ENCODE measurements around the gene TRIM15. TPM values are rescaled to one million over a fixed set of nuclear protein-coding genes. Genes with fewer than 3 reads are reported as not detected.

The TRIM15 gene
- total RNA-seq, 1 experiment from 2014 or later = 0.20 TPM

GRCh38 chr6:30178837-30179236 lies 15.5 kb downstream of the TRIM15 start:
- TF ChIP-seq, protein P1, sequence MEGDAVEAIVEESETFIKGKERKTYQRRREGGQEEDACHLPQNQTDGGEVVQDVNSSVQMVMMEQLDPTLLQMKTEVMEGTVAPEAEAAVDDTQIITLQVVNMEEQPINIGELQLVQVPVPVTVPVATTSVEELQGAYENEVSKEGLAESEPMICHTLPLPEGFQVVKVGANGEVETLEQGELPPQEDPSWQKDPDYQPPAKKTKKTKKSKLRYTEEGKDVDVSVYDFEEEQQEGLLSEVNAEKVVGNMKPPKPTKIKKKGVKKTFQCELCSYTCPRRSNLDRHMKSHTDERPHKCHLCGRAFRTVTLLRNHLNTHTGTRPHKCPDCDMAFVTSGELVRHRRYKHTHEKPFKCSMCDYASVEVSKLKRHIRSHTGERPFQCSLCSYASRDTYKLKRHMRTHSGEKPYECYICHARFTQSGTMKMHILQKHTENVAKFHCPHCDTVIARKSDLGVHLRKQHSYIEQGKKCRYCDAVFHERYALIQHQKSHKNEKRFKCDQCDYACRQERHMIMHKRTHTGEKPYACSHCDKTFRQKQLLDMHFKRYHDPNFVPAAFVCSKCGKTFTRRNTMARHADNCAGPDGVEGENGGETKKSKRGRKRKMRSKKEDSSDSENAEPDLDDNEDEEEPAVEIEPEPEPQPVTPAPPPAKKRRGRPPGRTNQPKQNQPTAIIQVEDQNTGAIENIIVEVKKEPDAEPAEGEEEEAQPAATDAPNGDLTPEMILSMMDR (conservative IDR thresholded peaks at IDR 0.05) = no peak
- Histone ChIP-seq H2BK15ac (ENCODE audit: low read depth, low read length) (no peak overlapping the region), H2BK12ac (ENCODE audit: insufficient read length, low read depth, low read length) (no peak overlapping the region), H3K79me1 (ENCODE audit: insufficient read depth, low read depth, low read length, poor library complexity, severe bottlenecking) (no peaks in the 10 kb centered on the region), H2BK5ac (ENCODE audit: insufficient read length, low read length) (no peak overlapping the region), H3K4ac (ENCODE audit: low read depth, low read length) (no peak overlapping the region), H3K9me3 (ENCODE audit: control insufficient read depth, low read depth, low read length) (no peaks in the 10 kb centered on the region), H3K27ac (ENCODE audit: insufficient read length, low read depth, low read length) (no peak overlapping the region), H4K91ac (ENCODE audit: insufficient read length, low read depth, low read length) (no peak overlapping the region), H2BK20ac (ENCODE audit: low read depth, low read length, poor library complexity, severe bottlenecking) (no peak overlapping the region), H2BK120ac (ENCODE audit: low read depth, low read length, poor library complexity, severe bottlenecking) (no peak overlapping the region), H3K4me2 (ENCODE audit: insufficient read depth, insufficient read length, low read length) (no peak overlapping the region), H4K8ac (replicated peaks; ENCODE audit: insufficient read length, low read depth, low read length) (no peak overlapping the region), H2AFZ (ENCODE audit: low read length) (no peak overlapping the region), H3K14ac (ENCODE audit: insufficient read depth, low read length) (no peak overlapping the region), H3K9ac (ENCODE audit: extremely low read depth, insufficient read length, low read length) (no peak overlapping the region), H3K4me1 (ENCODE audit: insufficient read depth, low read length) (no peaks in the 10 kb centered on the region), H4K5ac (ENCODE audit: insufficient read length, low read depth, low read length) (no peak overlapping the region), H3T11ph (ENCODE audit: low read length) (no peak overlapping the region), H3K23ac (ENCODE audit: insufficient read length, low read depth, low read length) (no peak overlapping the region), H3K23me2 (ENCODE audit: insufficient read length, low read depth, low read length, poor library complexity, severe bottlenecking) (no peaks in the 10 kb centered on the region), H3K18ac (ENCODE audit: insufficient read length, low read depth, low read length) (no peak overlapping the region), H3K56ac (ENCODE audit: insufficient read length, low read depth, low read length) (no peak overlapping the region), H2AK5ac (ENCODE audit: insufficient read length, low read length) (no peak overlapping the region), H4K20me1 (ENCODE audit: control insufficient read depth, insufficient read depth, insufficient read length) (no peaks in the 10 kb centered on the region), H3K79me2 (ENCODE audit: insufficient read depth, low read length) (no peaks in the 10 kb centered on the region), H3K27me3 (ENCODE audit: insufficient read depth, low read length) (no peaks in the 10 kb centered on the region)
- Mint-ChIP-seq H3K4me1 (no peaks in the 10 kb centered on the region; a peak in 1 of 4 replicates), H3K36me3 (ENCODE audit: insufficient read depth in 1 of 3, low read depth in 3 of 3) (no peaks in the 10 kb centered on the region; a peak in 1 of 7 replicates), H3K27ac (no peak overlapping the region), H3K9me3 (peaks cover 0 to 5% of the 10 kb centered on the region in 2 experiments; a peak in 3 of 5 replicates), H3K4me3 (no peak overlapping the region), H3K27me3 (ENCODE audit: low read depth) (peaks cover 52% of the 10 kb centered on the region)
- no peak for DNase-seq
- WGBS (ENCODE audit: extremely low coverage, insufficient read length, low lambda C conversion rate) = no CpG with 5 or more reads among the region's 1 CpG

Measured in H9 (cell line).